Mesenteric fat pad (tissue), 1 donor: Measurements from ENCODE around the gene MDFI. TPM values are rescaled to one million over a fixed set of nuclear protein-coding genes. Genes with fewer than 3 reads are reported as not detected.

Source experiments
- DNase-seq: peaks from one replicate; pipeline ENCODE4 v3.0.0-alpha.2; 2020; ENCODE audit warnings: low spot score
- microRNA-seq: library from miRNA; unstranded; fragments of <30 nt; microRNA quantifications from one replicate; pipeline ENCODE4 v1.2.0, GENCODE V29; 2020; ENCODE audit warnings: borderline number of aligned reads
- total RNA-seq: library from RNA; stranded (reverse); fragmentation: NEBNext Ultra II Directional; extraction: Animal tissue kit (Norgen Biotek cat#: 25700); gene quantifications from one replicate; pipeline ENCODE4 v1.2.1, GENCODE V29; 2021
- donor health status: DM: yes; HTN: yes; CAD: no.

The MDFI gene
- total RNA-seq, 1 donor from 2014 or later = 21.7 TPM

- DNase-seq = no peak
Observed at GRCh38 chr6:41702089-41702745, 63.9 kb downstream of the MDFI start.

GRCh38 chr6:41702771-41703494, 64.7 kb downstream of the MDFI start:
- DNase-seq = no peak

Small RNA genes within 50 kb of the gene (microRNA-seq; reads per million reads assigned to microRNA genes)
- gene MIR4641 = not detected

Other genes starting within 250 kb of the MDFI start
- gene FOXP4, start 92.1 kb upstream of the MDFI start, total RNA-seq = 21.4 TPM
- gene TFEB, start 97.1 kb downstream of the MDFI start, total RNA-seq = 17.9 TPM
- gene PGC, start 108.9 kb downstream of the MDFI start, total RNA-seq = not detected
- 3.4 TPM for gene FRS3, start 141.4 kb downstream of the MDFI start, total RNA-seq
- 2.0 TPM for gene PRICKLE4, start 142.3 kb downstream of the MDFI start, total RNA-seq
- 123 TPM for gene TOMM6, start 149.2 kb downstream of the MDFI start, total RNA-seq